Stromal cell of bone marrow (primary cell): ENCODE results near the gene PLK5.
"Not testable (repeated sequence)": the region's sequence is repeated elsewhere in the genome, so short reads cannot be mapped to it uniquely, and the experiment has no call there.

Source experiments
- DNase-seq: peaks from one replicate; pipeline ENCODE4 v3.0.0-alpha.2; 2012; ENCODE audit warnings: low read depth

The PLK5 gene

GRCh38 chr19:1491114-1491848, 32.6 kb upstream of the PLK5 start, which contains the start of gene REEP6:
TSS of gene REEP6 (plus strand) at chr19:1491181. CDS start at chr19:1491270, 89 bp downstream.
- no peak for DNase-seq

GRCh38 chr19:1491849-1492170, 32.1 kb upstream of the PLK5 start:
- DNase-seq, result no peak

DNA sequence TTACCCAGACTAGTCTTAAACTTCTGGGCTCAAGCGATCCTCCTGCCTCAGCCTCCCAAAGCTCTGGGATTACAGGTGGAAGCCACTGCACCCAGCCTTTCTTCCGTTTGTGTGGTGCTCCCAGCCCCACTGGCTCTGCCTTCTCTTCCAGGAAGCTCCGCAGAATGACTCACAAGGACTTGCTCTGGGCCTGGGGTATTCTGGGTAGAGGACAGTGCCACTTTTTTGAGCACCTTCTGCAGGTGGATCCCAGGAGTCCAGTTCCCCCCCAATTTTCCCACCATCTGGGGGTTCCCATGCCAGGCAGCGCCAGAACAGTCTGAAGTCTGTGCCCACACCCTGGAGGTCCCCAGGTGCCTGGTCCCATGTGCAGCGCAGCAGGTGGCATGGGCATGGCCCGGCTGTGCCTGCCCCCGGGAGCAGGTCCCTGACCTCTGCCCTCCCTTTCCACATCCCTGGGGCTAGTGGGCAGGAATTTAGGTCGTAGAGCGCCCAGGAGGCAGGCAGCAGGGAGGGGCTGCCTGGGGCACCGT, 31.3 kb upstream of the PLK5 start:
- no peak for DNase-seq

DNA sequence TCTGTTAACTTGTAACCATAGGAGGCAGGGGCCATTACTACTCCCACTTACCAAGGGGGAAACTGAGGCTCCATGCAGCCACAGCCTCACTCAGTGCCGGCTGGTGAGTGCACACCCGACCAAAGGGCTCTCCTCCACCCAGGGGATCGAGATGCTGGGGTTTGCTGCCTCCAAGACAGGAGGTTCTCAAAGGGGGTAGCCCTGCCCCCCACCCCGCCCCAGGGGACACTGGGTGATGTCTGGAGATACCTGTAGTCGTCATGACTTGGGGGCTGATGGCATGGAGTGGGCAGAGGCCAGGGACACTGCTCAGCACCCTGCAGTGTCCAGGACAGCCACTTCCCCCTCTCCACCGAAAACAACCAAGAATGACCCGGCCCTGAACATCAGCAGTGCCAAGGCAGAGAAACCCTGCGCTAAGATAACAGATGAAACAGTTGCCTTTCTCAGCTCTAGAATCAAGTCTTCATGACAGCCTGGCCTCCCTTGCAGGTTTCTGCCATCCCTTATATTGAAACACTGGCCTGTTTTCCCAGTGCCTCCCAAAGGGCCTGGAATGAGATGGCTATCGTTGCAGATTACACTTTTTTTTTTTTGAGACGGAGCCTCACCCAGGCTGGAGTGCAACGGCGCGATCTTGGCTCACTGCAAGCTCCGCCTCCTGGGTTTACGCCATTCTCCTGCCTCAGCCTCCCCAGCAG, 29.6 kb upstream of the PLK5 start:
- DNase-seq, result no peak

- DNase-seq, result no peak
Observed at GRCh38 chr19:1495051-1495798, 28.7 kb upstream of the PLK5 start.

DNA sequence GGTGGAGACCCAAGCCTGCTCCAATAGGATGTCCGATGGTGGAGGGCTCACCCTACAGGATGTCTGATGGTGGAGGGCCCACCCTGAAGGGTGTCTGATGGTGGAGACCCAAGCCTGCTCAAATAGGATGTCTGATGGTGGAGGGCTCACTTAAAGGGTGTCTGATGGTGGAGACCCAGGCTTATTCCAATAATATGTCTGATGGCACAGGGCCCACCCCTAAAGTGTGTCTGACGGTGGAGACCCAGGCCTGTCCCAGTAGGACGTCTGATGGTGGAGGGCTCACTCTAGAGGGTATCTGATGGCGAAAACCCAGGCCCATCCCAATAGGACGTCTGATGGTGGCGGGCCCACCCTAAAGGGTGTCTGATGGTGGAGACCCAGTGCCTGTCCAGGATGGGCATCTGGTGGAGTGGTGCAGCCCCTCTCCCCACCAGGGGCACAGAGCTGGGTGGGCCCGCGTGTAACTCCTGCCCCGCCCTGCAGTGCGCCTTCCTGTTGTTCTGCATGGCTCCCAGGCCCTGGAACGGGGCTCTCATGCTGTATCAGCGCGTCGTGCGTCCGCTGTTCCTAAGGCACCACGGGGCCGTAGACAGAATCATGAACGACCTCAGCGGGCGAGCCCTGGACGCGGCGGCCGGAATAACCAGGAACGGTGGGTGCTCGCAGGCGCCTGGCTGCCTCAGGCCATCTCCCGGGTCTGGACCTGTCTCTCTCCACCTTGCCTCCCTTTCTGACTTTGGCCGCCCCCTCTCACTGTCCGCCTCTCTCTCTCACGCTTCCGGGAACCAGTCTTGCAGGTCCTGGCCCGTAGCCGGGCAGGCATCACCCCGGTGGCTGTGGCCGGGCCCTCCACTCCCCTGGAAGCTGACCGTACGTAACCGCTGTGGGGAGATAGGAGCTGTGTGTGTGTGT, 27.8 kb upstream of the PLK5 start:
- no peak for DNase-seq

GRCh38 chr19:1496714-1497577, 26.9 kb upstream of the PLK5 start:
- no peak for DNase-seq

DNA sequence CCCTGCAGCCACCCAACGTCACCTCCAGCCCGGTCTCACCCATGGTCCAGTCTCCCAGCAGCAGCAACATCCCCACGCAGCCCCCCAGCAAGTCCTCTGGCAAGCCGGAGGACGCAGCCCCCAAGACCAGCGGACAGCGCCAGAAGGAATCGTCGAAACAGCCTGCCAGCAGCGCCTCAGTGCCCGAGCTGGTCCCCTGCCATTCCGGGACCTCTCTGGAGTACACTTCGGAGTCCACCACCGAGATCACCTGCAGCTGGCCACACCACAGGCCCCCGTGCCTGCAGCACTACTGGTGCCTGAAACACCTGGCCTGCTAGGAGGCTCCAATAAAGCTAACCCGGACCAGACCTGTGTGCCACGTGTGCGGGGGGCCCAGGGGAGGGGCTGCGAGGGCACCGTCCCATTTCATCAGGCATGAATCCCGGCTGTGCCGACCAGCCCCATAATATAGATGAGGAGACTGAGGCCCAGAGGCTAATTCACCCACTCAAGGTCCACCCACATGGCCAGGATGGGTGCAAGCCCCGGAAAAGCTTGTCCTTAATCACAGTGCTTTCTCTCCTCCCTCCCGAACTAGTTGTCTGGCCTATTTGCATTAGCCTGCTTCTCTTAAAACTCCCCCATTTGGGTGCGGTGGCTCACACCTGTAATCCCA, 26.2 kb upstream of the PLK5 start:
- no peak for DNase-seq

DNA sequence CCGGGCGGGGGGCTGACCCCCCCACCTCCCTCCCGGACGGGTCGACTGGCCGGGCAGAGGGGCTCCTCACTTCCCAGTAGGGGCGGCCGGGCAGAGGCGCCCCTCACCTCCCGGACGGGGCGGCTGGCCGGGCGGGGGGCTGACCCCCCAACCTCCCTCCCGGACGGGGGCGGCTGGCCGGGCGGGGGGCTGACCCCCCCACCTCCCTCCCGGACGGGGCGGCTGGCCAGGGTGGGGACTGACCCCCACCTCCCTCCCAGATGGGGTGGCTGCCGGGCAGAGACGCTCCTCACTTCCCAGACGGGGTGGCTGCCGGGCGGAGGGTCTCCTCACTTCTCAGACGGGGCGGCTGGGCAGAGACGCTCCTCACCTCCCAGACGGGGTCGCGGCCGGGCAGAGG, 24.6 kb upstream of the PLK5 start:
- DNase-seq, result not testable (repeated sequence)

DNA sequence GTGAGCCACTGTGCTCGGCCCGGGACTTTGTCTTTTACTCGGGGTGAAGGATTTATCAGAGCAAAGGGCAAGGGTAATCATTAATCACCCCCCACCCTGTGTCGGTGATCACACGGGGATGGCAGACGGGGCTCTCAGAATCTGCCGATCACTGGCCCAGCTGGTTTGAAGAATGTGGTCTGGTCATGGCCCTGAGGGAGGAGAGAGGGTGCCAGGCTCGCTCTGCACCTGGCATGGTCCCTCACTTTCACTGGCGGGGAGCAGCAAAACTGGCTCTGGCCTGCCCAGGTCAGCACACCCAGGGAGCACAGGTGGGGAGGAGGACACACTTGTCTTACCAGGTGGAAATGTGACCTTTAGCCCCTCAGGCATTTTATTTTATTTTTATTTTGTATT, 22.7 kb upstream of the PLK5 start:
- no peak for DNase-seq

DNA sequence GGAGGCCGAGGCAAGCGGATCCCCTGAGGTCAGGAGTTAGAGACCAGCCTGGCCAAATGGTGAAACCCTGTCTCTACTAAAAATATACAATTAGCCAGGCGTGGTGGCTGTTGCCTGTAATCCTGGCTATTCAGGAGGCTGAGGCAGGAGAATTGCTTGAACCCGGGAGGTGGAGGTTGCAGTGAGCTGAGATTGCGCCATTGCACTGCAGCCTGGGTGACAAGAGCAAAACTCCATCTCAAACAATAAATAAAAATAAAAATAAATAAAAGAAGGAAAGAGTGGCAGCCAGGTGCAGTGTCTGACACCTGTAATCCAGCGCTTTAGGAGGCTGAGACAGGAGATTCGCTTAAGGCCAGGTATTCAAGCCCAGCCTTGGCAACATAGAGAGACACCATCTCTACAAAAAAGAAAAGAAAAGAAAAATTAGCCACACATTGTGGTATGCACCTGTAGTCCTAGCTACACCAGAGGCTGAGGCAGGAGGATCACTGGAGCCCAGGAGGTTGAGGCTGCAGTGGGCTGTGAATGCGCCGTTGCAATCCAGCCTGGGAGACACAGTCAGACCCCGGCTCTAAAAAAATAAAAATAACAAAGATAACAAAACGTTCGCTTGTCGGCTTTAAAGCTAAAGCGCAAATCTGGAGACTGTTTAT, 21.3 kb upstream of the PLK5 start:
- DNase-seq, result no peak

GRCh38 chr19:1503089-1503924, 20.6 kb upstream of the PLK5 start:
- DNase-seq, result no peak

GRCh38 chr19:1503925-1504773, 19.7 kb upstream of the PLK5 start:
- DNase-seq, result no peak

DNA sequence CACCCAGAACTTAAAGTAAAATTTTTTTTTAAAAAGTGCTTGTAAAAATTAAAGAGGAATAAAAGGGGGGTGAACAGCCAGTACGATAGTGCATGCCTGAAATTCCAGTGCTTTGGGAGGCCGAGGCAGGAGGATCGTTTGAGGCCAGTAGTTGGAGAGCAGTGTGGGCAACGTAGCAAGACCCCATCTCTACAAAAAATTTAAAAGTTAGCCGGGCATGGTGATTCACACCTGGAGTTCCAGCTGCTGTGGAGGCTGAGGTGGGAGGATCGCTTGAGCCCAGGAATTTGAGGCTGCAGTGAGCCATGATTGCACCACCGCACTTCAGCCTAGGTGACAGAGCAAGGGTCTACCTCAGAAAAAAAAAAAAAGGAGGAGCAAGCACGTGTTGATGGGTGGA, 18.9 kb upstream of the PLK5 start:
- no peak for DNase-seq

DNA sequence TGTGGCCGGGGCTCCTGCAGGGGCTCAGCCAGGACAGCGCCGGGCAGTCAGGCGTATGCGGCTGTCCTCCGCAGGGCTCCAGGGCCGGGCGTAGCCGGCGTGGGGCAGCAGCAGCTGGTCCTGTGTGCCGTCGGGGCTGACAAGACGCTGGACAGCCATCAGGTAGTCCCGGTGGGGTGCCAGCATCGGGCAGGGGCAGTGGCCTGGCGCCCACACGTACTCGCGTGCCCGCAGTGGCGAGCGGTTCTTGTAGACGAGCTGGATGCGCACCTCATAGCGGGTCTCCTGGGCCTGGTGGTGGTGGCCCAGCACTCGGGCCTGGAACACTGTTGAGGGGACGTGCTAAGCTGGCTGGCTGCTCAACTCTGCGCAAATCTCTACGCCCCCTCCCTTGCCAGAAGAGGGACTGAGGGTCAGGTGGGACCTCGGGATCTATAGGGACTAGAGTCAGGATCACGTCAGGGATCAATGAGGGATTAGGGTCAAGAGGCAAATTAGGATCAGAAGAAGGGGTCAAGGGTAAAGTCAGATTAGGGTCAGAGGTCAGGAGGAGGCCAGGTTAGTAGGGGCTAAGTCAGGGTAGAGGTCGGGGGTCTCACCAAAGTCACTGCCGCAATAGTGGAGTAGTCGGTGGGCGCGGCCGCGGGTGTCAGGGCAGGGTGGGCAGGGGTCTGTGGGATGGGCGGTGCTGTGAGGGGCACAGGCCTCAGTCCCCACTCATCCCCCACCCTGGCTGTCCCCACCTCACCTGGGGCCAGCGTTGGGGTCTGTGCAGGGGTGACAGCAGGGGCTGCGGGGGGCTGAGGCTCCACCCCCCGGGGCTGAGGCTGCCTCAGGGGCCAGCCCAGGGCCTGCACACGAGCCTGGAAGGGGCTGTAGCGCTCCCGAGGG, 17.6 kb upstream of the PLK5 start:
- no peak for DNase-seq

DNA sequence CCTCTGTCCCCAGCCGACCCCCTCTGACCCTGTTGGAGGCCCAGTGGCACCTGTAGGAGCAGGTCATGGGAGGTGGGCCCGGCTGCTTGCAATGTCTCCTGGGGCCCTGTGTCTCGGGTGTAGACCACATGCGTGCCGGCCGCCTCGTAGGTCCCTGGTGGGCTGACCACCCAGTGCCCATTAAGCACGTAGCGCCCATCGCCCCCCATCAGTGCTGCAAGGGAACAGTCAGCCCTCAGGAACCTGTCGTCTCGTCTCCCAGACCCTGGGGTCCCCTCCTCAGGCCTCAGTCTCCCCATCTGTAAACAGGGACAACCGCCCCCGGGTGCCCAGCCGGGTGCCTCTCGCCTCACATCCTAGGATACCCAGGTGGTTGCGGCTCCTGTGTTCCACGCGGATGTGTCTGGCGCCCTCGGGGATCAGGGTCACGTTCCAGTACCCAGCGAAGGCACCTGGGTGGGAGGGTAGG, 16.7 kb upstream of the PLK5 start:
- no peak for DNase-seq
